Epithelial cell of esophagus (primary cell): ENCODE data around the gene BCAN.
A peak's percentile ranks its signal among the peaks of the same experiment; 100 is the strongest.

Experiments used
- DNase-seq: peaks from one replicate; pipeline ENCODE4 v3.0.0; 2010; ENCODE audit warnings: low read depth
- H3K4me3 ChIP-seq: 2 replicates; pipeline ENCODE4 v1.5.1; 2011; ENCODE audit warnings: mild to moderate bottlenecking, low read length, control low read depth
- CTCF ChIP-seq: IDR thresholded peaks from 2 replicates; pipeline ENCODE4 v1.5.1; 2011; ENCODE audit warnings: low read depth, mild to moderate bottlenecking, low read length, control low read depth, inconsistent platforms; ENCODE audit not compliant: insufficient read depth; ENCODE audit errors: missing control alignments

BCAN gene

DNA sequence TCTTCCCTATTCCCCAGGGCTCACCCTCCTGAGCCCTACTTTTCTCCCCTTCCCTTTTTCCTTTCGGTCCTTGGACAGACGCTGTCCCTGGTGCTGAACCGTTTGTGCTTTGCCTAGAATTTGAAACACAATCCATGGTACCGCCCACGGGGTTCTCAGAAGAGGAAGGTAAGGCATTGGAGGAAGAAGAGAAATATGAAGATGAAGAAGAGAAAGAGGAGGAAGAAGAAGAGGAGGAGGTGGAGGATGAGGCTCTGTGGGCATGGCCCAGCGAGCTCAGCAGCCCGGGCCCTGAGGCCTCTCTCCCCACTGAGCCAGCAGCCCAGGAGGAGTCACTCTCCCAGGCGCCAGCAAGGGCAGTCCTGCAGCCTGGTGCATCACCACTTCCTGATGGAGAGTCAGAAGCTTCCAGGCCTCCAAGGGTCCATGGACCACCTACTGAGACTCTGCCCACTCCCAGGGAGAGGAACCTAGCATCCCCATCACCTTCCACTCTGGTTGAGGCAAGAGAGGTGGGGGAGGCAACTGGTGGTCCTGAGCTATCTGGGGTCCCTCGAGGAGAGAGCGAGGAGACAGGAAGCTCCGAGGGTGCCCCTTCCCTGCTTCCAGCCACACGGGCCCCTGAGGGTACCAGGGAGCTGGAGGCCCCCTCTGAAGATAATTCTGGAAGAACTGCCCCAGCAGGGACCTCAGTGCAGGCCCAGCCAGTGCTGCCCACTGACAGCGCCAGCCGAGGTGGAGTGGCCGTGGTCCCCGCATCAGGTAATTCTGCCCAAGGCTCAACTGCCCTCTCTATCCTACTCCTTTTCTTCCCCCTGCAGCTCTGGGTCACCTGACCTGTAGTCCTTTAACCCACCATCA is 10.4 kb downstream of the BCAN start:
- TF ChIP-seq CTCF: no peak

GRCh38 chr1:156652992-156653355 is 11.1 kb downstream of the BCAN start:
- DNase-seq: no peak
- no peak overlapping the region for H3K4me3 ChIP-seq
- TF ChIP-seq CTCF: no peak

More for the DNA sequence above, 10.4 kb downstream of the BCAN start:
- H3K4me3 ChIP-seq: no peak overlapping the region
- DNase-seq: peak; percentile 54

- no peak overlapping the region for H3K4me3 ChIP-seq
- DNase-seq: no peak
- no peak for TF ChIP-seq CTCF
These were observed 12.8 kb downstream of the BCAN start for GRCh38 chr1:156654700-156655099.

GRCh38 chr1:156655151-156655903 is 13.4 kb downstream of the BCAN start:
- no peak for TF ChIP-seq CTCF
- no peak for DNase-seq
- no peak overlapping the region for H3K4me3 ChIP-seq

DNA sequence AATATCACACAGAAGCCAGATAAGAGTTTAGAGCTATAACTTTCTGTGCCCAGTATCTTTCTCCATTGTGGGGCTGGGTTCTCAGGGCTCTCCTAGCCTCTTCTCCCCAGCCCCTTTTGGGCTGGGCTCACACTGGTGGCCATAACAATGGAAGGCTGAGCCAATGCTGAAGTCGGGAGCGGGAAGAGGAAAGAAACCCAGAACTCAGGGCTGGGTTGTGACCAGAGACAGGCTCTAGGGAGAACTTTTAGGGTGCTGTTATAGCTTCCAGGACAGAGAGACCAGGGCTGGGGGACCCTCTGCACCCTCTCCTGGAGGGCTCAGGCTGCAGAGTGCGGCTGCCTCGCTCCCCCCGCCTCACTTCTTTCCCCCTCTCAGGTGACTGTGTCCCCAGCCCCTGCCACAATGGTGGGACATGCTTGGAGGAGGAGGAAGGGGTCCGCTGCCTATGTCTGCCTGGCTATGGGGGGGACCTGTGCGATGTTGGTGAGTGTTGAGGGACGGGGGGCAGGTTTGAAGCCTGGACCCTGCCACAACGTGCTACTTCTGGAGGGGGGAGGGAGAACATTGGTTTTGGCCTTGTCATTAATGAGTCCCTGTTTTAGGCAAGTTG is 14.1 kb downstream of the BCAN start:
- DNase-seq: no peak
- TF ChIP-seq CTCF: no peak
- H3K4me3 ChIP-seq: no peak overlapping the region

DNA sequence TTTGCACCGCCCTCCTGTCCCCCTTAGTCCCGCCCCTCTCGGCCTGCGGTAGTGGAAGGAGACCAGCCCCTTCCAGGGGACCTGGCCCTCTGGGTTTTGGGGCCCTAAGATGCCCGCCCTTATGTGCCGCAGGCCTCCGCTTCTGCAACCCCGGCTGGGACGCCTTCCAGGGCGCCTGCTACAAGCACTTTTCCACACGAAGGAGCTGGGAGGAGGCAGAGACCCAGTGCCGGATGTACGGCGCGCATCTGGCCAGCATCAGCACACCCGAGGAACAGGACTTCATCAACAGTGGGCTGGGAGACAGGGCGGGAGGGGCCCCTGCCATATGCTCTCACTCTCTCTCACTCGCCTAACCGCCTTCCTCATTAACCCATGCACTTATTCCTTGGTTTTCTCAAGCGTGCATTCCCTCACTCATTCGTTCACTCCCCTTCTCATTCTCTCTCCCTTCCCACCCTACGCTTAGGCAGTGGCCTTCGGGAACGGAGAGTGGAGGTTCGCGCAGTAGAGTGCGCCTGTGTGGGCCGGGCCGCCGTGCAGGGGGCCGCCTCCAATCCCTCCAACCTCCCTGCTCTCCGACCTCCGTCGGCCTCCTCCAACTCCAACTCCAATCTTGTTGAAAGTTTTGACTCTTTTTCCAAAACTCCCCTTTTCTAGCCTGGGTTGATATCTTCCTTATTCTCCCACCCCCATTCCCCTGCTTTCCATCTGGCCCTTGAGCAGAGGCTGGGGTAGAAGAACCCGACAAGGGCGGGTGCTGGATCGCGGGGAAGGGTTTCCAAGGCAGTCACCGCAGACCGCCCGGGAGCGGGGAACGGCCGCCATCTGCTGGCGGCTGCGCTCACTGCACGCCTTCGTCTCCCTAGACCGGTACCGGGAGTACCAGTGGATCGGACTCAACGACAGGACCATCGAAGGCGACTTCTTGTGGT is 15.2 kb downstream of the BCAN start:
- H3K4me3 ChIP-seq: no peak overlapping the region
- peak; percentile 62 for DNase-seq
- peak; percentile 94 for TF ChIP-seq CTCF
